HCT116 (cell line): ENCODE measurements around the gene APOE. TPM values are rescaled to one million over a fixed set of nuclear protein-coding genes. Genes with fewer than 3 reads are reported as not detected.

Experiments
- CEBPB ChIP-seq: IDR thresholded peaks from 2 replicates; pipeline ENCODE4 v1.6.1; 2012; ENCODE audit warnings: low read depth
- EGR1 ChIP-seq: IDR thresholded peaks from 2 replicates; pipeline ENCODE4 v1.6.1; 2012; ENCODE audit warnings: low read depth
- ELF1 ChIP-seq: IDR thresholded peaks from 2 replicates; pipeline ENCODE4 v1.6.1; 2012; ENCODE audit warnings: low read depth, borderline replicate concordance
- EZH2 ChIP-seq: fragments of 200-600 bp; sonication (generic); IDR thresholded peaks from 2 replicates; pipeline ENCODE4 v1.6.1; 2017; ENCODE audit warnings: antibody characterized with exemption, mixed run types
- EZH2phosphoT487 ChIP-seq: fragments of 200-600 bp; IDR thresholded peaks from 2 replicates; pipeline ENCODE4 v1.6.1; 2018; ENCODE audit warnings: antibody characterized with exemption, borderline replicate concordance
- FOSL1 ChIP-seq: IDR thresholded peaks from 2 replicates; pipeline ENCODE4 v1.6.1; 2012; ENCODE audit warnings: low read depth
- JUND ChIP-seq: IDR thresholded peaks from 2 replicates; pipeline ENCODE4 v1.6.1; 2012
- POLR2AphosphoS5 ChIP-seq: IDR thresholded peaks from 2 replicates; pipeline ENCODE4 v1.6.1; 2011; ENCODE audit warnings: mild to moderate bottlenecking, low read depth, low read length, moderate library complexity
- RAD21 ChIP-seq: IDR thresholded peaks from 2 replicates; pipeline ENCODE4 v1.6.1; 2012; ENCODE audit warnings: low read depth, mild to moderate bottlenecking
- SIN3A ChIP-seq: IDR thresholded peaks from 2 replicates; pipeline ENCODE4 v1.6.1; 2012; ENCODE audit warnings: low read depth
- SRF ChIP-seq: IDR thresholded peaks from 2 replicates; pipeline ENCODE4 v1.6.1; 2012; ENCODE audit warnings: low read depth
- TCF7L2 ChIP-seq: IDR thresholded peaks from 2 replicates; pipeline ENCODE4 v1.7.0; 2011; ENCODE audit warnings: borderline replicate concordance, inconsistent platforms; ENCODE audit not compliant: insufficient read depth, insufficient read length; ENCODE audit errors: extremely low read depth
- total RNA-seq: library from RNA; stranded (reverse); gene quantifications from one replicate; pipeline ENCODE4 v1.2.1, GENCODE V29; 2021; ENCODE audit not compliant: unreplicated experiment
- TF ChIP-seq, protein P1 (sequence below): IDR thresholded peaks from 2 replicates; pipeline ENCODE4 v1.6.1; 2012
- TF ChIP-seq, protein P2 (sequence below), 3 experiments: fragments of 200-600 bp in 1 of 3; sonication (generic) in 1 of 3; IDR thresholded peaks in 2 of 3; conservative IDR thresholded peaks in 1 of 3; 2 replicates each; pipeline ENCODE4 v1.5.1; 2012 to 2017; ENCODE audit warnings: low read depth in 2 of 3, low read length in 2 of 3, antibody characterized with exemption in 1 of 3, borderline replicate concordance in 1 of 3, control low read depth in 1 of 3, mild to moderate bottlenecking in 1 of 3, mixed read lengths in 1 of 3, mixed run types in 1 of 3, moderate library complexity in 1 of 3; ENCODE audit not compliant: insufficient read depth in 1 of 3

APOE gene
- total RNA-seq, 1 experiment from 2014 or later: 7.2 TPM

- TF ChIP-seq, protein P1, sequence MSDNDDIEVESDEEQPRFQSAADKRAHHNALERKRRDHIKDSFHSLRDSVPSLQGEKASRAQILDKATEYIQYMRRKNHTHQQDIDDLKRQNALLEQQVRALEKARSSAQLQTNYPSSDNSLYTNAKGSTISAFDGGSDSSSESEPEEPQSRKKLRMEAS: peak; percentile 63
- TF ChIP-seq POLR2AphosphoS5: peak; percentile 96
- TF ChIP-seq RAD21: no peak
- no peak for TF ChIP-seq EGR1
- TF ChIP-seq SIN3A: peak; percentile 98
- peak; percentile 92; the same call in 1 of the 2 replicates for TF ChIP-seq ELF1
- TF ChIP-seq, protein P2, sequence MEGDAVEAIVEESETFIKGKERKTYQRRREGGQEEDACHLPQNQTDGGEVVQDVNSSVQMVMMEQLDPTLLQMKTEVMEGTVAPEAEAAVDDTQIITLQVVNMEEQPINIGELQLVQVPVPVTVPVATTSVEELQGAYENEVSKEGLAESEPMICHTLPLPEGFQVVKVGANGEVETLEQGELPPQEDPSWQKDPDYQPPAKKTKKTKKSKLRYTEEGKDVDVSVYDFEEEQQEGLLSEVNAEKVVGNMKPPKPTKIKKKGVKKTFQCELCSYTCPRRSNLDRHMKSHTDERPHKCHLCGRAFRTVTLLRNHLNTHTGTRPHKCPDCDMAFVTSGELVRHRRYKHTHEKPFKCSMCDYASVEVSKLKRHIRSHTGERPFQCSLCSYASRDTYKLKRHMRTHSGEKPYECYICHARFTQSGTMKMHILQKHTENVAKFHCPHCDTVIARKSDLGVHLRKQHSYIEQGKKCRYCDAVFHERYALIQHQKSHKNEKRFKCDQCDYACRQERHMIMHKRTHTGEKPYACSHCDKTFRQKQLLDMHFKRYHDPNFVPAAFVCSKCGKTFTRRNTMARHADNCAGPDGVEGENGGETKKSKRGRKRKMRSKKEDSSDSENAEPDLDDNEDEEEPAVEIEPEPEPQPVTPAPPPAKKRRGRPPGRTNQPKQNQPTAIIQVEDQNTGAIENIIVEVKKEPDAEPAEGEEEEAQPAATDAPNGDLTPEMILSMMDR (IDR thresholded peaks at IDR 0.05 in 2 of 3, conservative IDR thresholded peaks at IDR 0.05 in 1 of 3; ENCODE audit: borderline replicate concordance in 1 of 3, insufficient read depth in 1 of 3, low read depth in 2 of 3, low read length in 2 of 3): no peak
- TF ChIP-seq EZH2phosphoT487: no peak
- TF ChIP-seq EZH2: no peak
- no peak for TF ChIP-seq CEBPB
- no peak for TF ChIP-seq FOSL1
- TF ChIP-seq SRF: peak; percentile 67; the same call in 1 of the 2 replicates
- no peak for TF ChIP-seq JUND
- peak; percentile 56 for TF ChIP-seq TCF7L2
Observed at GRCh38 chr19:44890366-44891015, 15.1 kb upstream of the APOE start (continued).
